Suprapubic skin (tissue), 4 donors: Measurements from ENCODE around the gene ARF4.

Source experiments
- CTCF ChIP-seq, 2 donors: fragments of 200-600 bp in 1 of 2; fragments of 450-650 bp in 1 of 2; sonication (generic) in 1 of 2; IDR thresholded peaks; one replicate each; pipeline ENCODE4 v1.5.1; 2016 to 2019; ENCODE audit warnings: antibody characterized with exemption in 2 of 2, mild to moderate bottlenecking in 1 of 2, moderate library complexity in 1 of 2
- POLR2A ChIP-seq, 2 donors: fragments of 450-650 bp; IDR thresholded peaks; one replicate each; pipeline ENCODE4 v1.6.1; 2017; ENCODE audit warnings: antibody characterized with exemption in 2 of 2, mild to moderate bottlenecking in 2 of 2, moderate library complexity in 2 of 2
- POLR2AphosphoS5 ChIP-seq, 3 donors: sonication (generic); formaldehyde crosslinking; IDR thresholded peaks; one replicate each; pipeline ENCODE4 v1.6.1; 2017; ENCODE audit warnings: antibody characterized with exemption in 3 of 3

DNA sequence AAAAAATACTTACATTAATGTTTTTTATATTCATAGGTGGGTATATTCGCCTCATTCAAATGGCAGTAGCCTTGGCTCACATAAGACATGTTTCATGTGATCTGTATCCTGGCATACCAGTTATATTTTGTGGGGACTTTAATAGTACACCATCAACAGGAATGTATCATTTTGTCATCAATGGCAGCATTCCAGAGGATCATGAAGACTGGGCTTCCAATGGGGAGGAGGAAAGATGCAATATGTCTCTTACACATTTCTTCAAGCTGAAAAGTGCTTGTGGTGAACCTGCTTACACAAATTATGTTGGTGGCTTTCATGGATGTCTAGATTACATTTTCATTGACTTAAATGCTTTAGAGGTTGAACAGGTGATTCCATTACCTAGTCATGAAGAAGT lies 37.6 kb downstream of the ARF4 start:
- TF ChIP-seq CTCF (IDR thresholded peaks at IDR 0.05), result no peak
- no peak for TF ChIP-seq POLR2A (IDR thresholded peaks at IDR 0.05)
- TF ChIP-seq POLR2AphosphoS5 (IDR thresholded peaks at IDR 0.05), result no peak
